Astrocyte (in vitro differentiated cells and primary cell): ENCODE data around the gene FAM120B. TPM values are rescaled to one million over a fixed set of nuclear protein-coding genes. Genes with fewer than 3 reads are reported as not detected.

ENCODE experiments used
- DNase-seq: peaks from one replicate; pipeline ENCODE4 v3.0.0-alpha.2; 2010; ENCODE audit warnings: low read depth
- FAIRE-seq: peaks from 2 replicates; lab custom pipeline; 2011; peaks lifted over from hg19 to GRCh38; lab: Jason Lieb, UNC
- H2AFZ ChIP-seq: 2 replicates; pipeline ENCODE4 v1.6.0; 2012; ENCODE audit warnings: low read depth, low read length, inconsistent platforms
- H3K27ac ChIP-seq: 2 replicates; pipeline ENCODE4 v1.5.1; 2011; ENCODE audit warnings: low read depth, low read length, inconsistent platforms
- H3K27me3 ChIP-seq: 2 replicates; pipeline ENCODE4 v1.6.0; 2011; ENCODE audit warnings: low read length, inconsistent platforms; ENCODE audit not compliant: insufficient read depth
- H3K36me3 ChIP-seq: 2 replicates; pipeline ENCODE4 v1.5.1; 2011; ENCODE audit warnings: low read length, inconsistent platforms; ENCODE audit not compliant: insufficient read depth
- H3K4me1 ChIP-seq: 2 replicates; pipeline ENCODE4 v1.5.1; 2011; ENCODE audit warnings: low read length, inconsistent platforms; ENCODE audit not compliant: insufficient read depth
- H3K4me2 ChIP-seq: 2 replicates; pipeline ENCODE4 v1.6.0; 2012; ENCODE audit warnings: low read length, inconsistent platforms
- H3K4me3 ChIP-seq: 2 replicates; pipeline ENCODE4 v1.5.1; 2011; ENCODE audit warnings: low read depth, mild to moderate bottlenecking, low read length, inconsistent platforms; ENCODE audit not compliant: insufficient read depth
- H3K79me2 ChIP-seq: 2 replicates; pipeline ENCODE4 v1.6.0; 2012; ENCODE audit warnings: mild to moderate bottlenecking, low read length, inconsistent platforms; ENCODE audit not compliant: insufficient read depth
- H3K9ac ChIP-seq: 2 replicates; pipeline ENCODE4 v1.6.0; 2012; ENCODE audit warnings: mild to moderate bottlenecking, low read length, inconsistent platforms
- H3K9me3 ChIP-seq: 2 replicates; pipeline ENCODE4 v1.5.1; 2012; ENCODE audit warnings: low read depth, mild to moderate bottlenecking, low read length, inconsistent platforms; ENCODE audit not compliant: insufficient read depth
- H4K20me1 ChIP-seq: 2 replicates; pipeline ENCODE4 v1.6.0; 2012; ENCODE audit warnings: low read length, inconsistent platforms; ENCODE audit not compliant: insufficient read depth
- H3K27ac Mint-ChIP-seq: one replicate; pipeline ENCODE4 v1.8.0; 2021; ENCODE audit warnings: mild to moderate bottlenecking, mixed read lengths; ENCODE audit not compliant: unreplicated experiment
- H3K27me3 Mint-ChIP-seq: one replicate; pipeline ENCODE4 v1.8.0; 2021; ENCODE audit warnings: low read depth, mixed read lengths; ENCODE audit not compliant: unreplicated experiment
- H3K36me3 Mint-ChIP-seq: one replicate; pipeline ENCODE4 v1.8.0; 2021; ENCODE audit warnings: low read depth, mixed read lengths; ENCODE audit not compliant: unreplicated experiment
- H3K4me1 Mint-ChIP-seq: one replicate; pipeline ENCODE4 v1.8.0; 2021; ENCODE audit warnings: low read depth, mixed read lengths; ENCODE audit not compliant: unreplicated experiment
- H3K4me3 Mint-ChIP-seq: one replicate; pipeline ENCODE4 v1.8.0; 2021; ENCODE audit warnings: mild to moderate bottlenecking, moderate library complexity, mixed read lengths; ENCODE audit not compliant: unreplicated experiment
- H3K9me3 Mint-ChIP-seq: one replicate; pipeline ENCODE4 v1.8.0; 2021; ENCODE audit warnings: mild to moderate bottlenecking, mixed read lengths; ENCODE audit not compliant: unreplicated experiment
- EZH2 ChIP-seq: IDR thresholded peaks from 2 replicates; pipeline ENCODE4 v1.6.1; 2012; ENCODE audit warnings: mild to moderate bottlenecking, low read length, inconsistent platforms; ENCODE audit not compliant: insufficient read depth
- total RNA-seq: library from RNA; stranded (reverse); gene quantifications from 2 replicates; pipeline ENCODE4 v1.2.1, GENCODE V29; 2021
- TF ChIP-seq, protein P1 (sequence below): IDR thresholded peaks from 2 replicates; pipeline ENCODE4 v1.5.1; 2011; ENCODE audit warnings: low read depth, mild to moderate bottlenecking, inconsistent platforms, low read length, moderate library complexity; ENCODE audit not compliant: insufficient read depth

The FAM120B gene
- total RNA-seq, 1 donor from 2014 or later: 29.8 TPM

DNA sequence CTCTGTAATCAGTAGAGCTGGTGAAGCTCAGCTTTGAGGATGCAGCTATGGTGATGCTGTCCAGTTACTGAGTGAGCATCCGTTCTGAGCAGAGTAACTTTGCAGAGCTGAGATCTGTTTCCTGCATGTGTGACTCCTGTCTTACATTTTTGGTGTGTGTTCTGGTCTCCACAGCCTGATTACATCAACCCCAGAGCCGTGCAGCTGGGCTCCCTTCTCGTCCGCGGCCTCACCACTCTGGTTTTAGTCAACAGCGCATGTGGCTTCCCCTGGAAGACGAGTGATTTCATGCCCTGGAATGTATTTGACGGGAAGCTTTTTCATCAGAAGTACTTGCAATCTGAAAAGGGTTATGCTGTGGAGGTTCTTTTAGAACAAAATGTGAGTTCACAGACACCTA is 81.6 kb downstream of the FAM120B start:
- Histone ChIP-seq H3K4me3 (no peak overlapping the region), H4K20me1 (no peaks in the 10 kb centered on the region), H3K27me3 (no peaks in the 10 kb centered on the region), H3K4me1 (no peaks in the 10 kb centered on the region), H3K9ac (no peak overlapping the region), H3K36me3 (peaks cover 3% of the 10 kb centered on the region), H2AFZ (no peak overlapping the region), H3K27ac (no peak overlapping the region), H3K4me2 (no peak overlapping the region), H3K9me3 (no peaks in the 10 kb centered on the region), H3K79me2 (no peaks in the 10 kb centered on the region)
- TF ChIP-seq, protein P1, sequence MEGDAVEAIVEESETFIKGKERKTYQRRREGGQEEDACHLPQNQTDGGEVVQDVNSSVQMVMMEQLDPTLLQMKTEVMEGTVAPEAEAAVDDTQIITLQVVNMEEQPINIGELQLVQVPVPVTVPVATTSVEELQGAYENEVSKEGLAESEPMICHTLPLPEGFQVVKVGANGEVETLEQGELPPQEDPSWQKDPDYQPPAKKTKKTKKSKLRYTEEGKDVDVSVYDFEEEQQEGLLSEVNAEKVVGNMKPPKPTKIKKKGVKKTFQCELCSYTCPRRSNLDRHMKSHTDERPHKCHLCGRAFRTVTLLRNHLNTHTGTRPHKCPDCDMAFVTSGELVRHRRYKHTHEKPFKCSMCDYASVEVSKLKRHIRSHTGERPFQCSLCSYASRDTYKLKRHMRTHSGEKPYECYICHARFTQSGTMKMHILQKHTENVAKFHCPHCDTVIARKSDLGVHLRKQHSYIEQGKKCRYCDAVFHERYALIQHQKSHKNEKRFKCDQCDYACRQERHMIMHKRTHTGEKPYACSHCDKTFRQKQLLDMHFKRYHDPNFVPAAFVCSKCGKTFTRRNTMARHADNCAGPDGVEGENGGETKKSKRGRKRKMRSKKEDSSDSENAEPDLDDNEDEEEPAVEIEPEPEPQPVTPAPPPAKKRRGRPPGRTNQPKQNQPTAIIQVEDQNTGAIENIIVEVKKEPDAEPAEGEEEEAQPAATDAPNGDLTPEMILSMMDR: no peak
- no peak for TF ChIP-seq EZH2
- no peaks in the 10 kb centered on the region for H3K9me3 Mint-ChIP-seq
- peaks cover 14% of the 10 kb centered on the region for H3K4me1 Mint-ChIP-seq
- FAIRE-seq (no peak), DNase-seq (peak; percentile 62)
- peak overlapping the region; percentile 78 for H3K27ac Mint-ChIP-seq
- H3K36me3 Mint-ChIP-seq: peaks cover 13% of the 10 kb centered on the region
- no peak overlapping the region for H3K4me3 Mint-ChIP-seq
- H3K27me3 Mint-ChIP-seq: no peaks in the 10 kb centered on the region

DNA sequence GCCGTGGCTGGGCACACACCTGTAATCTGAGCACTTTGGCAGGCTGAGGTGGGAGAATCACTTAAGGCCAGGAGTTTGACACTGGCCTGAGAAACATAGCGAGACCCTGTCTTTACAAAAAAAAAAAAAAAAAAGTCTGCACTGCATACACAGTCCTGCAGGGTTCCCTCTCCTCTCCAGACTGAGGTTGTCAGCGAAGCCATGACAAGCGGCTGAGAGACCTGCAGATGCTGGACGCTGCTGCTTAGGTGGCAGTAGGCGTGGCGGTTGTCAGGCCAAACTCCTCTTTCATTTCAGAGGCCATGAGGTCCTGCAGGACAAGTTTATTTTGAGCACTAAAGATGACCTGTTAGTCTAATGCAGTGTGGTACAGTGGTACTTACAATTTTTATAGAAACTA is 86.5 kb downstream of the FAM120B start:
- Histone ChIP-seq H3K27ac (no peak overlapping the region), H3K27me3 (no peaks in the 10 kb centered on the region), H3K4me1 (no peaks in the 10 kb centered on the region), H3K4me3 (no peak overlapping the region), H3K9ac (no peak overlapping the region), H3K9me3 (no peaks in the 10 kb centered on the region), H4K20me1 (no peaks in the 10 kb centered on the region), H3K36me3 (peaks cover 25% of the 10 kb centered on the region), H3K79me2 (no peaks in the 10 kb centered on the region), H3K4me2 (no peak overlapping the region), H2AFZ (no peak overlapping the region)
- peaks cover 9% of the 10 kb centered on the region for H3K4me1 Mint-ChIP-seq
- H3K27me3 Mint-ChIP-seq: no peaks in the 10 kb centered on the region
- peaks cover 43% of the 10 kb centered on the region for H3K36me3 Mint-ChIP-seq
- H3K9me3 Mint-ChIP-seq: no peaks in the 10 kb centered on the region
- DNase-seq (no peak), FAIRE-seq (no peak)
- TF ChIP-seq, protein P1: no peak
- no peak overlapping the region for H3K27ac Mint-ChIP-seq
- H3K4me3 Mint-ChIP-seq: no peak overlapping the region

GRCh38 chr6:170393807-170394399 is 87.3 kb downstream of the FAM120B start:
- DNase-seq (peak; percentile 60), FAIRE-seq (no peak)
- Histone ChIP-seq H3K4me3 (no peak overlapping the region), H3K9ac (no peak overlapping the region), H4K20me1 (no peaks in the 10 kb centered on the region), H3K9me3 (no peaks in the 10 kb centered on the region), H3K4me1 (no peaks in the 10 kb centered on the region), H3K79me2 (no peaks in the 10 kb centered on the region), H2AFZ (no peak overlapping the region), H3K4me2 (no peak overlapping the region), H3K27me3 (no peaks in the 10 kb centered on the region), H3K36me3 (peaks cover 28% of the 10 kb centered on the region), H3K27ac (no peak overlapping the region)
- Mint-ChIP-seq H3K4me3 (no peak overlapping the region), H3K36me3 (peaks cover 44% of the 10 kb centered on the region), H3K27me3 (no peaks in the 10 kb centered on the region), H3K27ac (no peak overlapping the region), H3K4me1 (peaks cover 4% of the 10 kb centered on the region), H3K9me3 (no peaks in the 10 kb centered on the region)
- no peak for TF ChIP-seq EZH2
- TF ChIP-seq, protein P1: no peak
